GM19025 (cell line): Measurements from ENCODE around the gene FHAD1.
"Not testable (repeated sequence)": the region's sequence is repeated elsewhere in the genome, so short reads cannot be mapped to it uniquely, and the experiment has no call there.

Experiments
- ATAC-seq: cut with Tn5 transposase; IDR thresholded peaks from one replicate; pipeline ENCODE4 v1.9.1; 2021; ENCODE audit warnings: mild to moderate bottlenecking, low read depth, moderate library complexity; ENCODE audit not compliant: unreplicated experiment

FHAD1 gene

DNA sequence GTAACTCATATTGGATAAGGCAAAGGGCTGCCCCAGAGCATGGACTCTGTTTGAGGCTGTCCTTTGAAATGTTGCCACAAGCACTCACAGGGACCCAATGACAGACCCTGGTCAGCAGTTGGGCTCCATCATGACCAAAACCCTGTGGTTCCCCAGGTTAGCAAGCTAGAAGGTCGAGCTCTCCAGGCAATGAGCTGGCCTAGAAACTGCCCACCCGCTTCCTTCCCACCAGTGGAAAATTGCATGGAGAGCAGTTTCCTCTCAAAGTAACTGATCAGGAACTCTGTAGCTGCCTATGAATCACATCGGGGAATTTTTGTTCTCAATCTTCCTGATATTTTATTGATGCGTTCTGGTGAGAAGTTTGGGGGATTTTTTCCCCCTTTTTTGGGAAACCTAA, 52.8 kb downstream of the FHAD1 start:
- ATAC-seq, result no peak

DNA sequence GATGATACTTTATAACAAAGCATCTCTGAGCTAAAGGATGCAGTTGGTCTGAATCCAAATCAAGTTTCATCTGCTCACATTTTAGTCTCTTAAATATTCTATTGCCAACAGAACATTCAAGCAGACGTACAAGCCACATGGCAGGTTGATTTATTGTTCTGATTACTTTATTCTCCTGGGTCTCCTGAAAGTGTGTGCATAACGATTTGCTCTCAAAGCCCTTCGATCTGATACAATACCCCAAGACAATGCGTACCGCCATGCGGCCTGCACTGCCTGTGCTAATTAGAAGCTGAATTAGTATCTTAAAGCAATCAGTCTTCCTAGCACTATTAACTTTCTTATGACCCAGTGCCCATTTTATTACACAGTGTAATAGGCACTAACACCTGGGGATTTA, 56.9 kb downstream of the FHAD1 start:
- no peak for ATAC-seq

DNA sequence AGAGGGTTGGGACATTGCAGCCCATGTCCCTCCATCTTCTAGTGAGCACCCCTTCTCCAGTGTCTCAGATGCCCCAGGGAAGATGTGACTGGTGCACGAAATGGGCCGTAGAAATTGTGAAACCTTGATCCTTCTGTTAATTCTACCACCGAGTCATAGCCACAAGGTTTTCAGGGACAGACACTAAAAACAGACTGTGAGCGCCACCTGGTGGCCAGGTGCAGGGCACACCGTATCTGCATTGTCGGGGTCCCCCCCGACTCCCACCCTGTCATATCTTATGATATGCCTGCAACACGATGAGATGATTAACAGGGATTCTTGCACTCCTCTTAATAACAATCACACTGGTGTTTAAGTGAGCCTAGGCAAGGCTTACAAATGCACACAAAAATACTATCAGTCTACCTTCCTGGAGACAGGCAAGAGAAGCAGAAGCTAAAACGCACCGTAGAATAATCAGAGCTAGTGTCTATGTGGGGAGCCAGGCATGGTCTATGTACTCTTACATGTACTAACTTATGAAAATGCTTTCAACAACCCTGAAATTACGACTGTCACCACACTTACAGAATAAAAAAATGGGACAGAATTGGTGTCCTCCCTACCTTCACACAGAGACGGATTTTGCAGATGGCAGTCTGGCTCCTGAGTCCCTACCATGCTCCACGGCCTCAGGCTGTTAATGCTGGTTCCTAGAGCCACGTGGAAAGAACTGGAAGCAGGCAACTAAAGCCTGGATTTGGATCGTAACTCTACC, 57.9 kb downstream of the FHAD1 start:
- ATAC-seq, result no peak

DNA sequence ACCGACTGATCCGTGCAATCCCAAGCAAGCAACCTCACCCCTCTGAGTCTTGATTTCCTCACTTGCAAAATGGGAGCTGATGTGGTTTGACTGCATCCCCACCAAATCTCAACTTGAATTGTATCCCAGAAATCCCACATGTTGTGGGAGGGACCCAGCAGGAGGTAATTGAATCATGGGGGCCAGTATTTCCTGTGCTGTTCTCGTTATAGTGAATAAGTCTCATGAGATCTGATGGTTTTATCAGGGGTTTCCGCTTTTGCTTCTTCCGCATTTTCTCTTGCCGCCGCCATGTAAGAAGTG, 58.4 kb downstream of the FHAD1 start:
- ATAC-seq, result no peak

DNA sequence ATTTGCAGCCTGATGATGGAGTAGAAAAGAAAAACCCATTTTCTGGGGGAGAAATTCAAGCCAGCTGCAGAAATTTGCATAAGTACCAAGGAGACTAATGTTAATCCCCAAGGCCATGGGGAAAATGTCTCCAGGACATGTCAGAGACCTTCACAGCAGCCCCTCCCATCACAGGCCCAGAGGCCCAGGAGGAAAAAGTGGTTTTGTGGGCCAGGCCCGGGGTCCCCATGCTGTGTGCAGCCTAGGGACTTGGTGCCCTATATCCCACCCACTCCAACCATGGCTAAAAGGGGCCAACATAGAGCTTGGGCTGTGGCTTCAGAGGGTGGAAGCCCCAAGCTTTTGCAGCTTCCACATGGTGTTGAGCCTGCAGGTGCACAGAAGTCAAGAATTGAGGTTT, 59.3 kb downstream of the FHAD1 start:
- not testable (repeated sequence) for ATAC-seq

DNA sequence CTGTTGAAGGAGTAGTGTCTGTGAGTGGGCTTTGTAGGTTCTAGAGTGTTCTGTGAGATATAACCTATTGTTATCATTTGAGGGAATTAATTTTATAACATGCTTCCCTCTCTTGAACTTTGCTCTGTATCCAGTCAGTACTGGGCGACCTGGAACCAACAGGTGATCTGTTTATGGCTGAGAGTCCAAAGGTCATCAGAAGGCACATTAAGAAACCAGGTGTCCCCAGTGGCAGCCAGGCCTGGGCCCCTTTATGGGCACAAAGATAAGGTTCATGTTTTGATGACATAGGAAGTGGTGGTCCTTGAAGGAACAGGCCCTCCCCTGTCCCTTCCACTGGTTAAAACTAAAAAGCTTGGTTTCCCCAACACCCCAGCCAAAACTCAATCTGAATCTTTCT, 61.1 kb downstream of the FHAD1 start:
- no peak for ATAC-seq

DNA sequence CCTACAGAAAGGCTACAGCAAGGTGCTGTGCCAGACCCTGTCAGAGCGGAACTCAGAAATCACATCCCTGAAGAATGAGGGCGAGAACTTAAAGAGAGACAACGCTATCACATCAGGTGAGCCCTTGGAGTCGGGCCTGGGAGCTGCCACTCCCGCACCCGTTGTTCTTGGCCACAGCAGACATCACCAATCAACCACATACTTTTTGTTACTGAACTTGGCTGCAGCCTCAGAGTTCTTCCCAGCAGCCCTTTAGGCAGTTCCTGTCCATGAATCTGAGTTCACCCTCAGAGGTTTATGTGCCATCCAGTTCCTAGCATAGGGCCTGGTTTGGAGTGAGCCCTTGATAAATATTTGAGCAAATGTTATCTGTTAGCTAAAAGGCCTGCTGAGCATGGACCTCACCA, 61.6 kb downstream of the FHAD1 start:
- ATAC-seq, result no peak

DNA sequence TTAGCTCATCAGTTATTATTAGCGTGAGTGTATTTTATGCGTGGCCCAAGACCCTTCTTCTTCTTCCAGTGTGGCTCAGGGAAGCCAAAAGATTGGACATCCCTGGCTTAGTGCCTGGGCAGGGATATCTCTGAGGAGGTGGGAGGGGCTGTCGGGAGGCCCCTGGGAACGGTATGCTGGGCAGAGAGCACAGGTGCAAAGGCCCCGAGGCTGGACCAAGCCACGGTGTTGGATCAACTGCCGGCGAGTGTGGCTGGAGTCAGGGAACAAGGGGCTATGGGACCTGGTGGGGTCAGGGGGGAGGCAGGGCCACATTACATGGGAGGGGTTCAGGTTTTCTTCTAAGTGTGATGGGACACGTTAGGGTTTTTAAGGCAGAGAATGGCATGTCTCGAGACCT, 62.7 kb downstream of the FHAD1 start:
- no peak for ATAC-seq

DNA sequence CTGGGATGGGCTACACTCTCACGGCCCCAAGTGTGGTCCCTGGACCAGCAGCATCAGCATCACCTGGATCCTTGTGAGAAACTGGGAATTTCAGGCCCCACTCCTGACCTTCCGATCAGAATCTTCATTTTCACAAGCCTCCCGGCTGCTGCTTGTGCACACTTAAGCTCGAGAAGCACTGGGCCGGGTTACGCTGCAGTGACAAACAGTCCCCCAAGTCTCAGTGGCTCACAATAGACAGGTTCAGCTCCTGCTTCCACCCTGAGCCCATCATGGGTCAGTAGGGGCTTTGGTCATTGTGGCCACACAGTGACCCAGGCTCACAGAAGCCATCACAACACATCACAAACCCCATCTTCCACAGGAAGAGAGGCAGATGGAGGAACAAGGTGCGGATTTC, 63.5 kb downstream of the FHAD1 start:
- ATAC-seq, result no peak

DNA sequence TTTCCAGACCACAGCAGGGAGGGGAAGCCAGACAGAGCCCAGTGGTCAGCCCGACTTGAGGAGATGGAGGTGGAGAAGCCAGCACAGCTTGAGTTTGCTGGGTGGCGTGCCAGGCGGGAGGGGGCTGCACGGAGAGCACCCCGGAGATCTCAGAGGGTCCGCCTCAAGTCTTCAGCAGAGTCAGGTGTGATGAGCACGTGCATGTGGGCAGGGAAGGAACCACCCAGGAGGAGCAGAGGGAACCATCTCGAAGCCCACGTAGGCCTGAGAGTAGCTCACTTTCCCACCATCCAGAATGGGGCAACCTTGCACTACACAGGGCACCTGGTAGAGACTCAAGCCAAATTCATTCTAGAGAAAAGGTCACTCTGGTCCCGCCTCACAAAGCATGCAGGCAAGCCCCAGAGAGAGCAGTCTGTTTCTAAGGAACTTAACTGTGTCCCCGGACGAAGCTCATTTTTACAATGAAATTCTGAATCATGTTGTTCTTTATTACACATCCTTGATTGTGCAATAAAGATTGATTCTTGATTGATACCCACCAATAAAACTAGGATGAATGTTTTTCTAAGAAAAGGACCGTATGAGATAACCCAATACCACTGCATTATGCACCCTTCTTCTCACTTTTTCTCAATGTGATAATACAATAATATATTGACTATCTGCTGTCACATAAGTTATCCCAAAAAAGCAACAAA, 64.2 kb downstream of the FHAD1 start:
- no peak for ATAC-seq

DNA sequence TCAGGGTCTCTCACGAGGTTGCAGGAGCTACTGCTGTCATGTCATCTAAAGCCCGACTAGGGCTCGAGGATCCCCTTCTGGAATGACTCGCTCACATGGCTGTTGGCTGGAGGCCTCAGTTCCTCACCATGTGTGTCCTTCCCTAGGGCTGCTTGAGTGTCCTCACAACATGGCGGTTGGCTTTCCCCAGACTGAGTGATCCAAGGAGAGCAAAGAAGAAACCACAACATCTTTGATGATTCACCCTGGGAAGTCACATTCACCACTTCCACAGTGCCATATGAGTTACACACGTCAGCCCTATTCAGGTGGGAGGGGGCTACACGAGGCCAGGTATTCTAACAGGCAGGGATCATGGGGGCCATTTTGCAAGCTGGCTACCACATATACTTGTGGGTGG, 64.9 kb downstream of the FHAD1 start:
- no peak for ATAC-seq

DNA sequence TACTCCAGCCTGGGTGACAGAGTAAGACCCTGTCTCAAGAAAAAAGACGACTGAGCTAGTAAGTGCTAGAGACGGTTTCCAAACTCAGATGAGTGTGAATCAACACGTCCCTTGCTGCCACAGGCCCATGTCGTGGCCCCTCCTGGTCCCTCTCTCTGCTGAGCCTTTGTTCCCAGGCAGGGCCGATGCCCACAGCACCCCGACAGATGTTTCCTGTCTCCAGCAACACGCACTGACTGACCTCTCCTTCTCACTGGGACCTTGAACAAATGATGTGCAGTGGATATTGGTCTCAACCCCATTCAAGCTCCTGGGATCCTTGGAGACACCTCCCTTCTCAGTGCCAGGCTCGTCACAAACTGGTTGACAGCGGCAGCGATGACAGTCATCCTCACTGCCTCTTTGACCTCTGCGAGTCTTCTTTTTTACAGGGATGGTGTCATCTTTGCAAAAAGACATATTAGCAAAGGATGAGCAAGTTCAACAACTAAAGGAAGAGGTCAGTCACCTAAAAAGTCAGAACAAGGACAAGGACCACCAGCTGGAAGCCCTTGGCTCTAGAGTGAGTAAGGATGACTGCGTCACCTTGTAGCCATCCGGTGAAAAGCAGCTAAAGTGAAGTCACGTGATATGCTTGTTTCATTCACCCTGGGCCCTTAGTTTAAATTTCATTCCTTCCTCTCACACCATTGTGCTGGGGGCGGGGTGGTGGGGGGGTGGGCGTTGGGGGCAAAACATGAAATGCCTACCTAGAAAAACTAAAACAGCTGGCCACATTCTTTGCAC, 65.8 kb downstream of the FHAD1 start:
- ATAC-seq, result no peak

DNA sequence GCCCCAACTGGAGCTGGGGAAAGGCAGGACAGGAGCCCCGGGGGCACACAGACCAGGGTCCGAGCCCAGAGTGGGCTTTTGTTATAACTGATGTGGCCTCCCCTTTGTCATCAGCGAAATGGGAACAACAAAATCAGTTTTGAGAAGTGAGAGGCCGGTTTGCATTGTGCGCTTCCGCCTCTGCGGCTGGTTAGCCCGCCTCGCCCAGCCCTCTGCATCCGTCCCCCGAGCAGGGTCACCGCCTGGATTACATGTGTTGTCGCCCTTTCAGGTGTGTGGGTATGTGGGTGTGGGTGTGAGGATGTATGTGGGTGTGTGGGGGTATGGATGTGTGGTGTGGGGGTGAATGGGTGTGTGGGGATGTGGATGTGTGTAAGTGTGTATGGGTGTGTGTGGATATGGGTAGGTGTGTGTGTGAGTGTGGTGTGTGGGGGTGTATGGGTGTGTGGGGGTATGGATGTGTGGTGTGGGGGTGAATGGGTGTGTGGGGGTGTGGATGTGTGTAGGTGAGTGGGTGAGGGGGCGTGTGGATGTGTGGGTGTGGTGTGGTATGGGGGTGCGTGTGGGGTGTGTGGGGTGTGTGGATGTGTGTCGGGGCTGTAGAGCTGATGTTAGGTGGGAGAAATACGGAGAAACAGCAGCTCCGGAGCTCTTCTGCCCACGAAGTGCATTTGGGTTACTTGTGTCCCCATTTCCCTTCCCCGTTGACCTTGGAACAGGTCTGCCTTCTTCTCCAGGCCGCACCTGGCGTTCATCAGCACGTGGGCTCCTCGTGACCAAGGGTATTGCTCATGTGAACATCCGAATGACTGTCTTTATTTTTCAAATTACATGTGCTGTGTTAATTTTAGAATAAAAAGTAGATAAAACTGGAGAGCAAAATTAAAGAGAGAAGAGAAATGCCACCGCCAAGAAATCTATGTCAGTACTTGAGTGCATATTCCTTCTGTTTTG, 67.6 kb downstream of the FHAD1 start:
- no peak for ATAC-seq

DNA sequence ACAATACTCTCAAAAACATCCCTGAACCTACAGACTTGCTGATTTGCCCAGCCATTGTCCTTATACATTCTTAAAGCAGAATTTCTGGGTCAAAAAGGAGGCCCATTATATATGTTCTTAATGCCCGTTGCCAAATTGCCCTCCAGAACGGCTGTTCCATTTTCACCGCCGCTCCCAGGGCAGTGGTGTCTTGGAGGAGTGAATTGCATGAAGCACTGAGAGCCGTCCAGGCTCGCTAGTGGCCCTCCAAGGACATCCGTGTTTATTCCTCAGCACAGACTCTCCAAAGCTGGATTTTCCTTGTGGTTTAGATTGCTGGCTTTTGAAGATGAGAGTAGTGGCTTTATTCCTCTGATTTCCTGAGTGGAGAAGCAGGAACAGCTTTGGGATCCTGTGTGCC, 68.8 kb downstream of the FHAD1 start:
- ATAC-seq, result no peak

DNA sequence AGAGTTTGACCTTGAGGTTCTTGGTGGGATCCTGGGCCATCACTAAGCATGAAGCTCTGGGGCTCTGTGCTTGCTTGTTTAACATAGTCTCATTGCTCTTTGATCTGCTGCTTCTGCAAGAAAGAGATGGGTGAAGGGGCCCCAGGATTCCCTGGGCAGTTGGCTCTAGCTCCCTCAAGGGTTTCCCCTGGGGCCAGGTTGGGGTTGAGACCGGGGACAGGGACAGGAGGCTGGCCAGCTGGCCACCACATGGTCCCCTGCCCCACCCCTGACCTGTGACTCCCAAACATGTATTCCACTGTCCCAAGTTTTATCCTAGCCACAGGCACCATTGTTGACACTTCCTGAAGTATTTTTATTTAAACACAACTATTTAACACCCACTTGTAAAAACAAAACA, 69.5 kb downstream of the FHAD1 start:
- no peak for ATAC-seq

DNA sequence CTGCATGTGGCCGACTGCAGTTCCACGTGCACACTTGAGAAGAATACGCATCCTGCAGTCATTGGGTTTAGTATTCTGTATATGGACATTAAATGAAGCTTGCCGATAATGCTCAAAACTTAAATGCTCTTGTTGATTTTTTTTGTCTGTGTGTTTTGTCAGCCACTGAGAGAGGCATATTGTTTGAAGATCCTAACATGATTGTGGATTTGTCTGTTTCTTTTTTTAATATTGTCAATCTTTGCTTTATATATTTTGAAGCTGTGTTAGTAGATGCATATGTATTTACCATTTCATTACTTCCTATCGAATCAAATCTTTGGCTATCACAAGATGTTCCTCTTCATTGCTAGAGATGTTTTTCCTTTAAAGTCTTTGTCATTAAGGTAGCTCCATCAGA, 73.2 kb downstream of the FHAD1 start:
- ATAC-seq, result no peak

DNA sequence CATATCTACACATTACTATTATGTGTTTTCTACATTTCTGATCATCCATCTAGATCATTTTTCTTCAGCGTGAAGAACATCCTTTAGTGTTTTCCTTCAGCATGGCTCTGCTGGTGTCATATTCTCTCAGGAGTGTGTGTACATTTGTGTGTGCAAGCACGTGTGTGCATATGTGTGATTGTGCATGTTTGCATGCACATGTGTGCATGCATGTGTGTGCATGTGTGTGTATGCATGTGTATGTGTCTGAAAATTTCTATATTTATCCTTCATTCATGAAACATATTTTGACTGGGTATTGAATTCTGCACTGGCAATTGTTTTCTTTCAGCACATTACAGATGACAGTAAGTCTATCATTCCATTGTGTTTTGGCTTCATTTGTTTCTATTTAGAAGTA, 74.6 kb downstream of the FHAD1 start:
- ATAC-seq, result no peak

DNA sequence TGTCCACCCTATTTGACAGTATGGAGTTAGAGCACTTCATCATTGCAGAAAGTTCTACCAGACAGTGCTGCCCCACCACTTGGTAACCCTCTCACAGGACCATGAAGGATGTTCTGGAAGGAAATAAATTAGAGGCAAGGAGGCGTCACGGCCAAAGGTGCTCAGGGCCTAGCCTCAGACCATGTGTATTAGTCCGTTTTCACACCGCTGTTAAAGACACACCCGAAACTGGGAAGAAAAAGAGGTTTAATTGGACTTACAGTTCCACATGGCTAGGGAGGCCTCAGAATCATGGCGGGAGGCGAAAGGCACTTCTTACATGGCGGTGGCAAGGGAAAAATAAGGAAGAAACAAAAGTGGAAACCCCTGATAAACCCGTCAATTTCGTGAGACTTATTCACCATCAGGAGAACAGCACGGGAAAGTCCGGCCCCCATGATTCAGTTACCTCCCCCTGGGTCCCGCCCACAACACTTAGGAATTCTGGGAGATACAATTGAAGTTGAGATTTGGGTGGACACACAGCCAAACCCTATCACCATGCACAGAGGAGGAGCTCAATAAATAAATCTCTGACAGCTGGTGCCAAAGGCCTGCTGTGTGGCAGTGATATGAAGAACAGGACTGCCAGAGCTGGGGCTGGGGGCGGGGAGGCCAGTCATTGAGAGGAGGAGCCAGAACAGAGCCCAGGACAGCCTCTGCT, 75.8 kb downstream of the FHAD1 start:
- ATAC-seq, result no peak

DNA sequence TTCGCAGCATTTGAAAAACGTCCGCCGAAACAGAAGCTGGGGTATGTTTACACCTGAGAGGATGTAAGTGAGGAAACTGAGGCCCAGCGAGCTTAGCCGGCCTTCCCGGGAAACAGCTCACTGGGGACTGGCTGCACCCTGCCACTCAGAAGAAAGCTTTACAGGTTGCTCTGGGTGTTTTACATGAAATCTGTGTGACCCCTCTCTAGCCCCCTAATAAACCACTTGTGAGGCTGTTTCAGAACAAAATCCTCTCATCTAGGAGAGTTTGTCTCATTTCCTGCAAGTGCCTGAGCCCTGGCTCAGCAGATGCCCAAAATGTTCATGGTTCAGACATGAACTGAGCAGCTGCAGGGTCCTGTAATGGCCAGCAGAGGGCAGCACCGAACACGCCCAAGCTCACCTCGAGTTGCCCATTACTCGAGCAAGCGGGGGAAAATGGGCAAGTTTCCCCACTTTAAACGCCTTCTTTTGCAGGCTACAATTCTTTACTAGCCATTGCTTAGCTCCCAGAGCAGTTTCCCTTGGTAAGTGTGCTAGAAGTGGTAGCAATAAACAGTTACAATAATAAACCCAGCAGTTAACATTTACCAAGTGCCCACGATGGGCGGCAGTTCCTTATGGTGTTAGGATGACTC, 76.4 kb downstream of the FHAD1 start:
- ATAC-seq, result no peak
